Coronary artery (tissue), 2 donors: ENCODE results near the gene TULP1.

Experiments
- DNase-seq: peaks from one replicate; pipeline ENCODE4 v3.0.0-alpha.2; 2017; ENCODE audit warnings: low spot score
- H3K27ac ChIP-seq, 2 donors: fragments of 200-600 bp; sonication (generic); one replicate each; pipeline ENCODE4 v1.5.1; 2016 to 2019
- H3K4me3 ChIP-seq: fragments of 200-600 bp; sonication (generic); 2 replicates; pipeline ENCODE4 v1.5.1; 2016; ENCODE audit warnings: mild to moderate bottlenecking, moderate library complexity
- CTCF ChIP-seq: fragments of 200-600 bp; sonication (generic); IDR thresholded peaks from one replicate; pipeline ENCODE4 v1.5.1; 2019; ENCODE audit warnings: antibody characterized with exemption

Gene TULP1

GRCh38 chr6:35511562-35511941 lies 1.1 kb downstream of the TULP1 start:
- DNase-seq = no peak
- Histone ChIP-seq H3K27ac (no peak overlapping the region), H3K4me3 (peak overlapping the region; percentile 54)
- no peak for TF ChIP-seq CTCF

- no peak for TF ChIP-seq CTCF
- DNase-seq = no peak
- no peak overlapping the region for H3K4me3 ChIP-seq
- H3K27ac ChIP-seq = no peak overlapping the region
Observed at GRCh38 chr6:35510916-35511561, 1.7 kb downstream of the TULP1 start.

- no peak overlapping the region for H3K27ac ChIP-seq
- no peak for TF ChIP-seq CTCF
- no peak overlapping the region for H3K4me3 ChIP-seq
- no peak for DNase-seq
Observed at GRCh38 chr6:35508542-35508941, 4.2 kb downstream of the TULP1 start.

GRCh38 chr6:35508027-35508426 lies 4.7 kb downstream of the TULP1 start:
- DNase-seq = no peak
- H3K4me3 ChIP-seq = no peak overlapping the region
- no peak overlapping the region for H3K27ac ChIP-seq
- no peak for TF ChIP-seq CTCF

GRCh38 chr6:35507221-35507620 lies 5.5 kb downstream of the TULP1 start:
- no peak overlapping the region for H3K27ac ChIP-seq

GRCh38 chr6:35506536-35506935 lies 6.2 kb downstream of the TULP1 start:
- Histone ChIP-seq H3K4me3 (no peak overlapping the region), H3K27ac (no peak overlapping the region)
- DNase-seq = no peak
- TF ChIP-seq CTCF = no peak

More at GRCh38 chr6:35507221-35507620, 5.5 kb downstream of the TULP1 start:
- no peak for TF ChIP-seq CTCF
- no peak overlapping the region for H3K4me3 ChIP-seq
- DNase-seq = no peak

GRCh38 chr6:35505999-35506412 lies 6.7 kb downstream of the TULP1 start:
- H3K27ac ChIP-seq = no peak overlapping the region
- no peak for TF ChIP-seq CTCF
- no peak overlapping the region for H3K4me3 ChIP-seq
- DNase-seq = no peak
